Inflammatory macrophage treated with lipopolysaccharide for 4 hours (primary cell): ENCODE data around the gene PANK1.
"Not testable (repeated sequence)": the region's sequence is repeated elsewhere in the genome, so short reads cannot be mapped to it uniquely, and the experiment has no call there.

Experiments used
- DNase-seq: peaks from one replicate; pipeline ENCODE4 v3.0.0-alpha.2; 2020

Gene PANK1

DNA sequence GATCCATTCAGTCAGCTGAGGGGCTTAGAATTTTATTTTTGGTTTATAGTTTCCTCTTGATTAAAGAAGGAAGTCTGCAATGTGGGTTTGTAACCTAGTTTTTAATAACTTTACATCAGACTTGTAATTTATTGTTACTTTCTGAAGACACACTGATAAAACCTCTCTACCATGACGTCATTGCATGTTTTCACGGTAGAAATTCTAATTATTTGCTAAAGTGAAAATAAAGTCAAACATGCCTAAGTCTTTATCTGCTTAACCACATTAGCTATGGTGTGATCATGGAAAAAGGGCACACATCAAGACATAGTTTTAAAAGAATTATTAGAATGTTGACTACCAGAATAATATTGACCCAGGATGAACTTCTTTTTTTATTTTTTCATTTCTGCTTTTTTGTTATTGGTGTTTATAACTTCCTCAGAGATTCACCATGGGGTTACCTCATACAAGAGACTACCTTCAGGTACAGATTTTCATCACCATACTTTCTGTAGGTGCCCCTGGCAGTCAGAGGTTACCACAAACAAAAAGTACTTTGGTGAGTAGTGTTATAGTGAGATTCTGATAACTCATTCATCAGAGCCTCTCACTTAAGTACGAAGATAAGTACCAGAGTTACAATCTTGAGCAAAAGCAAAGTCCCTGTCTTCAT lies 7.0 kb upstream of the PANK1 start:
- peak; percentile 24 for DNase-seq

DNA sequence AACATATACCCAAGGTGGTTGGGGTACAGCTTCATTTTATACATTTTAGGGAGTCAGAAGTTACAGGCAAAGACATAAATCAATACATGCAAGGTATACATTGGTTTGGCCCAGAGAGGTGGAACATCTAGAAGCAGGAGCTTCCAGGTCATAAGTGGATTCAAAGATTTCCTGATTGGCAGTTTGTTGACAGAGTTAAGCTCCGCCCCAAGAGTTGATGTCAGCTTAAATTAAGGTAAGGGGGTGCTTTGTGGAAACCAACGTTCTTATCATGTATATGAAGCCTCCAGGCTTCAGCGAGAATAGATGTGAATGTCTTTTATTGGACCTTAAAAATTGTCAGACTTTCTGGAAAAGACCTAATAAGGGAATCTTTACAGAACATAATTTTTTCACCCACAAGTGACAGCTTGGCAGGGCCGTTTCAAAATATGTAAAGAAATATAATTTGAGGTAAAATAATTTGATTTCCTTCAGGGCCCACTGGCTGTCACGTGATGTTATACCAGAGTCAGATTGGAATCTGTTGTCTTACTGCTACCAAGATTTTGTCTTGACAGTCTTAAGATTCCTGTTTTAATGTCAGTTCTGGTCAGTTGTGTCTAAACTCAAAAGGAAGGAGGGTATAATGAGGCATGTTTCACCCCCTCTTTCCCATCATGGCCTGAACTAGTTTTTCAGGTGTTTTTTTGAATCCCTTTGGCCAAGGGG lies 6.3 kb upstream of the PANK1 start:
- no peak for DNase-seq

DNA sequence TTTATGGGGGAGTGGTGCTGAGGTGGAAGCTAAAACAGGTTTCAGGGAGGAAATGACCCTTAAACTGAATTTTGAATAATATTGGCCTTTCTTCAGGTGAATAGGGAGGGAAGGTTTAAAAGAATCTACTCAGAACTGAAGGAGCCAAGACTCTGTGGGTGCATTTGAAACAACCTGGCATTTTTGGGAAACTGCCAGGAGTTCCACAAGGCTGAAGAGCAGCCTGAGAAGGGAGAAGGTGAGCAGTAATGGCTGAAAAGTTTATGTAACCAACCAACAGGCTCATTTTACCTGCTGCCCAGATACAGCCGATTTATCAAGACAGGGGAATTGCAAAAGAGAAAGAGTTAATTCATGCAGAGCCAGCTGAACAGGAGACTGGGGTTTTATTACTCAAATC lies 4.0 kb upstream of the PANK1 start:
- DNase-seq: no peak

DNA sequence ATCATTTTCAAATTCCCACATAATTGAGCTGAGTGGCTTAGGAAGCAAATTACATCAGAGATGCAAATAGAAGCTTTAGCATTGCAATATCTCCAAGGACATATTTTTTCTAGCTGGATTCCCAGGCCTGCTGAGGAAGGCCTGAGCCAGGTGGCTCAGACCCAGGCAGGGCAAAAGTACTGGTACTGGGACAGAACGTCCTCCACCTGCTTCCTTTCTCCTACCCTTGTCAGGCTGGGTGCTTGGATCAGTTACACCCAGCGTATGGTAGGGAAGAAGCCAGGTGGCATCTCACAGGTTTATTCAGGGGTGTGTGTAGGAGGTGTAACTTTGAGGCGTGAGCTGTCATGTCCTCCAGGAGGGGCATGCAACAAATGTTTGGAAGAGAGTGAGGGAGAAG lies 3.0 kb upstream of the PANK1 start:
- DNase-seq: no peak

DNA sequence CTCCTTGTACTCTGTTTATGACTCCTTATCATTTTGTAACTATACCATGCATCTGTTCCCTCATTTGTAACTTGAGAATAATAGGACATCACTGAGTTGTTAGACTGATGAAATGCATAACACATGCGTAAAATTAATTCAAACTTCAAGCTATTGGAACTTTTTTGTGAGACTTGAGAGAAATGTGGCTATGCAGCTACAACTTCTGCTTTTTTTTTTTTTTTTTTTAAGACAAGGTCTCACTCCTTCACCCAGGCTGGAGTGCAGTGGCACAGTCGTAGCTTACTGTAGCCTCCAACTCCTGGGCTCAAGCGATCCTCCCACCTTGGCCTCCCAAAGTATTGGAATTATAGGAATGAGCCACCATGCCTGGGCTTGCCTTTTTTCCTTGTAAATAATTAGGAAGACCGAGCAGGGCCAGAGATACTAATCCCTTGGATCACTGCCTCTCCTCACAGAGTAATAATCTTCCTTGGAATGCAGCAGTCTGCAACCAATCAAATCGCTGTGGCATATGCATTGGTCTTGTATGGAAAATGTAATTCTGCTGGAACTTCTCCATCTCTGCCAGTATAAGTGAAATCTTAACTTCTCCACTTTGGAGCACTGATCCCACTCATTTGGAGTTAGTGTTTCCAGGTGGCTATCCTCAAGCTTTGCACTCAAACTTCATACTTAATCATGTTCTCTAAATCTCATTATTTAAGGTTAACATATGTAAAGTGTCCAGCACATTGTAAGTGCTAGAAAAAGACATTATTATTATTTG lies 2.0 kb upstream of the PANK1 start:
- no peak for DNase-seq

DNA sequence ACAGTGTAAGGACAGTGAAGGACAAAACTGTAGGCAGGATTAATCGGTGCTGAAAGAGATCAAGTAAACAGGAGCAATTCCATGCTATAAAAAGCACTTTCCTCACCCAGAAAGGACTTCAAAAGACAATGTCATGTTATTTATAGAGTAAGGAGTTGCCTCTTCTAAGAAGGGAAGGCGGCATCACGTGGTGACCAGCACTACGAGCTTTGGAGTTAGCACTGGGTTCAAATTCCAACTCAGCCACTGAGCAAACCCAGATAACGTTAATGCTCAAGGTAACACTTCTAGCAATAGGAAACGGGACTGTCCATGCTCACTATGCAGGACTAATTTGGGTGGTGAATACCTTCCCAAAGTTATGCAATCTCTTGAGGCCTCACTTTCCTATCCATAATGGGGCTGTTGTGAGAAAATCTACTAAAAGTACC lies 715 bp upstream of the PANK1 start:
- DNase-seq: no peak

DNA sequence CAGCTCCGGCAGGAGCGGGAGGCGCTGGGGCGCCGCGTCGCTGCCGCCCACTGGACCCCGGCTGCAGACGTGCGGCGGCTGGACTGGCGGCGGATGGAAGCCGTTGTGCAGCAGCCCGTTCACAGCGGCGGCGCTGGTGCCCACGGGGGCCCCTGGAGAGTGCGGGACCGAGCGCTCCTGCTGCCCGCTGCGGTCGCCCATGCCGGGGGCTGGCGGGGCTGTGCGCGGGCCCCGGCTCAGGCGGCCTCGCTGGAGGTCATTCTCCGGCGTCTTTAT lies 413 bp downstream of the PANK1 start:
- no peak for DNase-seq

DNA sequence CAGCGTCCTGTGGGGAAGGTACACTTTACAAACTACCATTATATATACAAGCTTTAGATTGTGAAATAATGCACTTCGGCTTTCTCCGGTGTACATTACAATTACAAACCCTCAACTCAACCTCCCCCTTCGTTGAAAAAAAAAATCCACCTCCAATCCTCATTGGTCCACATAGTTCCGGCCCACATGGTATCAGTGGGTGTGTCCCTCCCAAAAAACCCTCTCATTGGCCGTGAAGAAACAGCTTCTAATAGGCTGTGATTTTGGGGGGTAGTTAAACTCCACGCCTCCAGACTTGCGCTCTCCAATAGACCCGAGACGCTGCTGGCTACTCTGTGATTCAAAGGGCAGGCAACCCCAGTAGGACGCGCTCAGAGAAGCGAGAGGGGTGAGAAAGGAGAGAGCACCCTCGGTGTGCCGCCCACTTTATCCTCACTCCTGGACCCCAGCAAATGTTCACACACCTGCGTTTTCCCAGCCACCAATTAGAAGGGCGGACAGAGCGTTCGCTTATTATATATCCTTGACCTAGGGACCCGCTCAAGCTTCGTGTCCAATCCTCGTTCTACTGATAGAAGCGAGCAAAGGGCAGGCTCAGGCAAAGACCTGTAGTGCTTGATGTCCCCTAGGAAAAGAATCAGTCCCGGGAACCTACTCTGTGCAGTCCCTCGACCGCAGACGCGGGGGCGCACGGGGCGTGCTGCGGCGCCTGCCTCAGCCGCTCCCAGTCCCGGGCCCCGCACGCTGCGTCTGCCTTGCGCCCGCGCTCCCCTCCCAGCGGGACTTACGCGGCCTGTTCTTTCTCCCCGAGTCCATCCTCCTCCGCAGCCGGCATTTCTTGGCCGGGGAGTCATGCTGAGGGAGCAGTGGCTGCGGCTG lies 991 bp downstream of the PANK1 start:
- DNase-seq: peak; percentile 88

DNA sequence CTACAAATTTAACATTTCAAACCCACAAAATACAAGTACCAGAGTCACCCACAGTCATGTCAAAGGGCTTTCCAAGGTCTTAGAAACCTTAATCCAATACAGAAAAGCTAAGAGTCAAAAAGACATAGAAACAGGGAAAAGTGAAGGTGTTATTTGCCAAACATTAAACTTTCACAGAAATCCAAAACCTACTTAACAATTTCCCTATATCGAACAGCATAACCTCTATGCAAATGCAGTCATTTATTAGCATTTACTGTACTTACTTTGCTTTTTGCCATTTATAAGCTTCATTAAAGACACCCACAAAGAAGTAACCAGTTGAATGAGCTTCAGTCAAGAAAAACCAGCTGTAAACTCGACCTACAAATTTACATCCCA lies 1.6 kb downstream of the PANK1 start:
- DNase-seq: no peak

DNA sequence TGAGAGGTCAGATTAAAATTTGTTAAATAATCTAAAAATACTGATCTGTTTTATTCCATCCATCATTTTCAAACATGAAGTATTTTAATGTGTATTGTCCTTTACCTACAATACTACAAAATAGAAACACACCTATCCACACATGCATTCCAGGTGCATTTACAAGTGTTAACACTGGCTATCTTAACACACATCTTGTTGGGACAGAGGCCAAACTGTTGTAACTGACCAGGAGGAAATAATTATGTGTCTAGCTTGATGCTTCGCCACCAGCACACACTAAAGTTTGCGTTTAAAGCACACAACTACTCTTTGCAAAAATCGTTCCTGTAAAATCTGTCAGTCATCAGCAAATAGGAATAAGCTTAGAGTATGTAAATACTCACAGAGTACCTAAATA lies 2.8 kb downstream of the PANK1 start:
- no peak for DNase-seq

DNA sequence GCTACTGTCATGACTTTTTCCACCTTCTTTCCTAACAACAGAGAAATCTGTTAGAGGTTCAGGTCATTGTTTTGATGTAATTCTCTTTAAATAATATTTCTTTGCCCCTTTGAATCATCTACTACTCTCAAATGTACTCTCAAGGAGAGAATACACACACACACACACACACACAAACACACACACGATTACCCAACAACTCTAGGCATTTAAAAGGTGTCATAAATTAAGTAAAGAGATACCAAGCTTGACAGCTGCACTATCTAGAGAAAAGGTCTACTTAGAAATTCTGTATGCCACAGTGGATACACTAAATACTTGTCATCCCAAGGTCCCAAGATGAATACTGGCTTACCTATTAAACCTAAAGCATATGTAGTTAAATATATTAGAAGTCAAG lies 4.8 kb downstream of the PANK1 start:
- no peak for DNase-seq

DNA sequence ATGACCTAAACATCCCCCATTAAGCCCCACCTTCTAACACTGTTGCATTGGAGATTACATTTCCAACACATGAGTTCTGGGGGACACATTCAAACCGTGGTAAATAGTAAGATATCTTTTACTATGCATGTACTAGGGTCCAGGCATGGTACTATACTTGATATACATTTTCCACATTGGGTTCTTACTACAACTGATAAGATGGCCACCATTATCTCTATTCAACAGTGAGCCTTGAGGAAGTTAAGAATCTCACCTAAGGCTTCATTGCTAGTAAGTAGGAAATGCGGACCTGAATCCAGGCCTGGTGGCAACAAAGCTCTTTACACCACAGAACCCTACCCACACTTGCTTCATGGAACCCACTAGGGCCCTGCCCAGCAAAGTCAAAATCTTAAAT lies 5.7 kb downstream of the PANK1 start:
- DNase-seq: no peak

DNA sequence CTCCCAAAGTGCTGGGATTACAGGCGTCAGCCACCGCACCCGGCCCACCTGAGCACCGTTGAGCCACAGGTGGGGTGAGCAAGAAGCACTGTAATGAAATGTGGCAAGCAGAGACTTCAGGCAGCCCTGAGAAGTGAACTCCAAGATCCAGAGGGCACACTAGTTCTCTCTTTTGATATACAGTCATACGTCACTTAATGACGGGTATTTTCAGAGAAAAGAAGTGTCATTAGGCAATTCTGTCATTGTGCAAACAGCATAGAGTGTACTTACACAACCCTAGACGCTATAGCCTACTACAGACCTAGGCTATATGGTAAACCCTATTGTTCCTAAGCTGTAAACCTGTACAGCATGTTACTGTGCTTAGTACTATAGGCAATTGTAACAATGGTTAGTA lies 7.9 kb downstream of the PANK1 start:
- DNase-seq: peak; percentile 91

DNA sequence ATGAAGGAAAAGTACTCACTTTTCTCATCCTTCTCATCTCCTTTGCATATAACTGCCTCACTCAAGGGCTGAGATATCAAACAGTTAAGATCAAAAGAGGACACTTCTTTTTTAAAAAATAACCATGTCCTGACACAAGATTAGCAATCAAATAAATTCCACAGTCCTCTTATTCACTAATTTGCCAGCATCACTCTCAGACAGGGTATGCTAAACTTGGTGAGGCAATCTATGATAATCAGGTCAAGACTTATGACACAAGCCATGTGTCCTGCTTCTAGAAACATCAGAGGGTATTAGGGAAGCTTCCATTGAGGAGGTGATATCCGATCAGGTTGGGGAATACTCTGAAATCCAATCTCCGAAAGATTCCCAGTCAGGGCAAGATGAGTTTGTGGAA lies 10.4 kb downstream of the PANK1 start:
- DNase-seq: no peak

DNA sequence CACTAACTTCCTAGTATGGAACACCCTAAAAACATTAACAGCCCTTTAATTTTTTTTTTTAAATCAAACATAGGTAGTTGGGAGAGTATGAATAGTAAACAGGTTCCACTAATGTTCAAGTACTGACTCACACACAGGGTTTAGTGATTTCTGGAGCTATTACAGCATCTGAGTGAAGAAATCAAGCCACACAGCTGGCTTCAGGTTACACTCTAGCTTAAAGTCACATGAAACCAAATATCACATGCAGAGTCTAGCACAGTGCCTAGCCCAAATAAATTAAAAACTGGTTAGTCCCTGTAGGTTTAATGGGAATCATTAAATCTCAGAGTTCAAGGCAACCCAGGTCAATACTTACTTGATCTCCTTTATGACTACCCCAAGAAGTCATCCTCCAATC lies 11.6 kb downstream of the PANK1 start:
- no peak for DNase-seq

DNA sequence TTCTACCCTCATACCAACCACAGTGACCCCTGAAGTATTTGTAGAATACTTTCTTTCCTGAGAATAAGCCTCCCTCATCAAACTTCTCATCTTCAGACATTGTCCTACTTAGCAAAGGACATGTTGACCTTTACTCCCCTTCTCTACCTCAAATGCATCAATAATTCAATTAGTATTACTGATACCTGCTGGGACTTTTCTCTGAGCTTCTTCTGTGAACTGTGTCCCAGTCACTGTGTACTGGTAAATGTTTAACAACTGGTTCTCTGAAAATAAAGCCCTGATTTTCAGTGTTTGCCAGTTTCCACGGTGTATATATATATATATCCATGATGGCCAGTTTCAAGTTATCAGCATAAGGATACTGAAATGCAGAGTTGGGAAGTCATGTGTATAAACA lies 12.2 kb downstream of the PANK1 start:
- no peak for DNase-seq

DNA sequence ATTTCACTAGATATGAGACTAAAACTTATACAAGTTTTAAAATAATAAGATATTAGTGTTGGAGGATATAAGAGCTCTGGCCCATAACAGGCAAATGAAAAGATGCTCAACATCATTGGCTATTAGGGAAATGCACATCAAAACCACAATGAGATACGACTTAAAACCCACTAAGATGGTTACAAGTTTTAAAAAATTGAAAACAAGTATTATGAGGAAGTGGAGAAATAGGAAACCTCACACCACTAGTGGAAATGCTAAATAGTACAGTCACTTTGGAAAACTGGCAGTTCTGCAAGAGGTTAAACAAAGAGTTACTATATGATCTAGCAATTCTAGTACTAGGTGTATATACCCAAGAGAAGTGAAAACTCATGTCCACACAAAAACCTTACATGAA lies 17.2 kb downstream of the PANK1 start:
- DNase-seq: no peak

DNA sequence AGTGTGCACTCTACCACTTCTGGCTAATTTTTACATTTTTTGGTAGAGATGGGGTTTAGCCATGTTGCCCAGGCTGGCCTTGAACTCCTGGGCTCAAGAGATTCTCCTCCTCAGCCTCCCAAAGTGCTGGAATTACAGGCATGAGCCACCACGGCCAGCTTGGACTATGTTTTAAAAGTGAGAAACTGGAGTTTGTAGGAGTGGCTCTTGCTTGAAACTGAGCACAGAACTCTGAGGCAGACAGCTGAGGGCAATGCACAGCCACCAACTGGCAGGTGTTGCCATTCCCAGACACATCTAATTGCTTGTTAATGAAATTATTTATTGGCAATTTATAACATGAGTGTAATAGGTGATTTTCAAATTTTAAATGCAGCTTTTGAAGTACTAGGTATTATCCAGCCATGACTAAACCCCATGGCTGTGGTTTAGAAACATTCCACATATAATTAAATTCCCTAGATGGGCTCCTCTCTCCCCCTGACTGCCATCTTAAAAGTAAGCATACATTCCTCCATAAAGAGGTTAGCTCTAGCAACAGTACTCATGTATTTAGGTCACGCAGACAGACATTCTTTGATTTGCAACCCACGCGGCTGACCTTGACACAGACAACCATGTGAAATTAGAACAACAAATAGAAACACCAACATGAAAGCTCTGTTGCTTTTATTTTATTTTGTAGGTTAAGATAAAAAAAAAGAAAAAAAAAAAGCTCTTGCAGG lies 19.8 kb downstream of the PANK1 start:
- no peak for DNase-seq

DNA sequence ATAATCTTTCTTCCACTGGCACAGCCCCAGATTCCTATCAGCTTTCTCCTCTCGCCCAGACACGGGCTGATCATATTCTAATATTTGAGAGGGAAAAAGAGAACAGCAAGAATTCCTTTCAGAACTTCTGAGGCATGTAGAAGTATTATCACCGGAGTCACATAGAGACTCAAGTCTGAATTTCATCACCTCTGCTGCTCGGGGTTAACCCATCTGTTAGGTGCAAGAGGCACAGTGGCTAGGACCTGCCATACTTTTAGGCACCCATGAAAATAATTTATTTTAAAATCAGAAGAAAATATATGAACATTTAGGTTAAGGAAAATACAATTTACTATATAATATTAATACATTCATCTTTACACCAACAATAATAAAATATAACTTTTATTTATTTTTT lies 21.0 kb downstream of the PANK1 start:
- DNase-seq: no peak

DNA sequence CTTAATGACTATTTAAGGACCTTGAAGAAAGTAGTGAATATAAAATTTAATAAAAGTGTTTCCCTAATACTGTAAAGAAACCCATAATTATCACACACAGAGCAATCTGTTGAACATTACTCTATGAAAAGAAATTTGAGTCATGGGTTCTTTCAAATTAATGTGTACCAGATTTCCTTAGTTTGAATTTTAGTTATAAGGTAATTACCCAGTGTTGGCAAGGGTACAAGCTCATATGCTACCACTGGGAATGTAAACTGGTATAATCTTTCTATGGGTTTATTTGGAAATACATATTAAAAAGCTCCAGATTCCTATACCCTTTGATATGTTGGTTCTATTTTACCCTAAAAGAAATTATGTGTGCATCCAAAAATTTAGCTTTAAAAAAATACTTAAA lies 22.9 kb downstream of the PANK1 start:
- DNase-seq: no peak

DNA sequence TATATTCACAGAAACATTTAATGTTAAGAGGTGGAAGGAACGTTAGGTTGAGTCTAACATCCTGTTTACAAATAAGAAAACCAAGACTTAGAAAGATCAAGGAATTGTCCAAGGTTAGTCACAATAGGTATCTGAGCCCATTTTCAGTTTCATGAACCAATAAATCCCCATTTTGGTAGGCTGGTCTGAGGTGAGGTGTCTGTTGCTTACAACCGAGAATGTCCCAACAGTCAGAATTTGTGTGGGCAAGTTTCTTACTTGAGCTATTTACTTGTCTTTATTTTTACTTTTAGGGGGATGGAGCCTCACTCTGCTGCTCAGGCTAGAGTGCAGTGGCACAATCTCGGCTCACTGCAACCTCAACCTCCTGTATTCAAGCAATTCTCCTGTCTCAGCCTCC lies 23.6 kb downstream of the PANK1 start:
- no peak for DNase-seq

DNA sequence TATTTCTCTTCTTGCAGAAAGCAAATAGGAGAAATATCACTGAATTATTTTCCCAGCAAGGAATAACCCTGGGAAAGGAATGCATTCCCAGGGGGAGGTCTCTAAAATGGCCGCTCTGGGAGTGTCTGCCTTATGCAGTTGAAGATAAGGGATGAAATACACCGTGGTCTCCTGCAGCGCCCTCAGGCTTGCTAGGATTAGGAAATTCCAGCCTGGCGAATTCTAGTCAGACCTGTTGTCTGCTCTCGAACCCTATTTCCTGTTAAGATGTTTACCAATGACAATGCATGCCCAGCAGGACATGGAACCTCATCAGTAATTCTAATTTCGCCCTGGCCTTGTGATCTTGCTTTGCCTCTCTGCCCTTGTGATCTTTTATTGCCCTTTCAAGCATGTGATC lies 24.7 kb downstream of the PANK1 start:
- DNase-seq: not testable (repeated sequence)

DNA sequence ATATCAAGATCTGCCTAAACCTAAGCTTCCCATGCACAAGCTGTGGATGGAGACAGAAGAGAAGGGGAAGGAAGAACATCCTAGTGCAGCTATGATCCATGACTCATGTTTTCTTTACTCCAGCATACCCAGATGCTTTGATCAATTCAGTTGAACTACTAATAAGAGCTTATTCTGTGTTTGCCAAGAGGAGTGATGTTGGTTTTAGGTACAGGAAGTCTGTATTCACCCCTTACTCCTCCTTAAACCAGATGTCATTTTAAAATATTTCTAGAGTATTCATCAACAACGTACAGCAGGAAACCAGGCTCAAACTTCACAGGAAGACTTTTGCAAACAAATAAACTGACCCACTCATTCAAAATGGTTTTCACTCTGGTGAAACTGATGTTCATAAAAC lies 29.2 kb downstream of the PANK1 start:
- DNase-seq: no peak
